Measurements from ENCODE around the gene ITCH.

DNA sequence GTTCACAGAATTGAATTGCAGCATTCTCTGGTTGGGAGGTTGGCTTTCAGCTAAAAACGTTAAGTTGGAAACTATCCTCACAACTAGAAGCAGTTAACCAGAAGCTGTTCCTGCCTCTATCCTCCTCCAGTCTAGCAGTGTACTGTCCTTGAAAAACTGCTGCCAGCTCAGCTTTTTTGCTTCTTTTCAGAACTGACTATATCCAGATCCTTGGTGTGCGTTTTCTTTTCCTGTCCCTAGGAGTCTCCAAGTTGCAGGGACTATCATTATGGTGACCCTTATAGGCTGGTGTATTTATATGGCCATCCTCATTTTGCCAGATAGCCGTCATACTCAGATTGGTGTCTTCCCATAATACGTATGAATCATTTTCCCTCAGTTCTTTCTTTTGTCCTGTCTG, 5.5 kb downstream of the ITCH start:
- TF ChIP-seq CTCF (tag by site-specific recombination; IDR thresholded peaks at IDR 0.05), result no peak
- no peak for TF ChIP-seq ZNF792 (tag by site-specific recombination; IDR thresholded peaks at IDR 0.05)
- TF ChIP-seq, protein P1, sequence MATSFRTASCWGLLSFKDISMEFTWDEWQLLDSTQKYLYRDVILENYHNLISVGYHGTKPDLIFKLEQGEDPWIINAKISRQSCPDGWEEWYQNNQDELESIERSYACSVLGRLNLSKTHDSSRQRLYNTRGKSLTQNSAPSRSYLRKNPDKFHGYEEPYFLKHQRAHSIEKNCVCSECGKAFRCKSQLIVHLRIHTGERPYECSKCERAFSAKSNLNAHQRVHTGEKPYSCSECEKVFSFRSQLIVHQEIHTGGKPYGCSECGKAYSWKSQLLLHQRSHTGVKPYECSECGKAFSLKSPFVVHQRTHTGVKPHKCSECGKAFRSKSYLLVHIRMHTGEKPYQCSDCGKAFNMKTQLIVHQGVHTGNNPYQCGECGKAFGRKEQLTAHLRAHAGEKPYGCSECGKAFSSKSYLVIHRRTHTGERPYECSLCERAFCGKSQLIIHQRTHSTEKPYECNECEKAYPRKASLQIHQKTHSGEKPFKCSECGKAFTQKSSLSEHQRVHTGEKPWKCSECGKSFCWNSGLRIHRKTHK (tag by site-specific recombination; IDR thresholded peaks at IDR 0.05), result no peak
- TF ChIP-seq ZNF140 (tag by site-specific recombination; IDR thresholded peaks at IDR 0.05), result no peak
- no peak for TF ChIP-seq HOXD13 (CRISPR knock-in tag; IDR thresholded peaks at IDR 0.05; ENCODE audit: borderline replicate concordance)
- no peak for TF ChIP-seq BCL11A (tag by site-specific recombination; IDR thresholded peaks at IDR 0.05; ENCODE audit: low read depth)
